Measurements from ENCODE around the gene SCUBE1. TPM values are rescaled to one million over a fixed set of nuclear protein-coding genes. Genes with fewer than 3 reads are reported as not detected.

Gene SCUBE1
- total RNA-seq, 1 donor from 2014 or later, result 0.91 TPM

GRCh38 chr22:43338766-43339345 lies 4.3 kb downstream of the SCUBE1 start:
- Mint-ChIP-seq H3K27ac (ENCODE audit: unreplicated experiment) (no peak overlapping the region), H3K4me1 (ENCODE audit: unreplicated experiment) (no peaks in the 10 kb centered on the region), H3K4me3 (ENCODE audit: unreplicated experiment) (no peak overlapping the region), H3K9me3 (ENCODE audit: unreplicated experiment) (no peaks in the 10 kb centered on the region), H3K36me3 (ENCODE audit: unreplicated experiment) (no peaks in the 10 kb centered on the region), H3K27me3 (ENCODE audit: unreplicated experiment) (peaks cover 34% of the 10 kb centered on the region)
- TF ChIP-seq, protein P1, sequence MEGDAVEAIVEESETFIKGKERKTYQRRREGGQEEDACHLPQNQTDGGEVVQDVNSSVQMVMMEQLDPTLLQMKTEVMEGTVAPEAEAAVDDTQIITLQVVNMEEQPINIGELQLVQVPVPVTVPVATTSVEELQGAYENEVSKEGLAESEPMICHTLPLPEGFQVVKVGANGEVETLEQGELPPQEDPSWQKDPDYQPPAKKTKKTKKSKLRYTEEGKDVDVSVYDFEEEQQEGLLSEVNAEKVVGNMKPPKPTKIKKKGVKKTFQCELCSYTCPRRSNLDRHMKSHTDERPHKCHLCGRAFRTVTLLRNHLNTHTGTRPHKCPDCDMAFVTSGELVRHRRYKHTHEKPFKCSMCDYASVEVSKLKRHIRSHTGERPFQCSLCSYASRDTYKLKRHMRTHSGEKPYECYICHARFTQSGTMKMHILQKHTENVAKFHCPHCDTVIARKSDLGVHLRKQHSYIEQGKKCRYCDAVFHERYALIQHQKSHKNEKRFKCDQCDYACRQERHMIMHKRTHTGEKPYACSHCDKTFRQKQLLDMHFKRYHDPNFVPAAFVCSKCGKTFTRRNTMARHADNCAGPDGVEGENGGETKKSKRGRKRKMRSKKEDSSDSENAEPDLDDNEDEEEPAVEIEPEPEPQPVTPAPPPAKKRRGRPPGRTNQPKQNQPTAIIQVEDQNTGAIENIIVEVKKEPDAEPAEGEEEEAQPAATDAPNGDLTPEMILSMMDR (IDR thresholded peaks at IDR 0.05), result no peak
- DNase-seq (ENCODE audit: extremely low spot score, unreplicated experiment), result no peak

DNA sequence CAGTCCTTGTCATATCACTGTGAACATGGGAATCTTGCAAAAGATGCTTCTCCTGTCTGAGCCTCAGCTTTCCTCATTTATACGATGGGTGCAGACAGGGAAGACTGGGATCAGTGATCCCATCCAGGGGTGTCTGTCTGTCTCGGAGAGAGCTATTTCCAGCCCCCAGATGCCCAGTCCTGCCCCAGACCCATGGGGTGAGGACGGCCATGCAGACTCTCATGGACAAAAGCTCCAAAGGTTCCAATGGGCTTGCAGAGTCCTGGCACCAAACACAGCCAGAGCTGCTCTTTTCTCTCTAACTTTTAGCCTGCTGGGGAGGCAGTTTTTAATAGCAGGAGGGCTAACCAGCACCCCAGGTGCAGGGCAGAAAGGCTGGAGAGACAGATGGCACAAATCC lies 5.2 kb downstream of the SCUBE1 start:
- H3K36me3 Mint-ChIP-seq (ENCODE audit: unreplicated experiment), result no peaks in the 10 kb centered on the region
- no peaks in the 10 kb centered on the region for H3K4me1 Mint-ChIP-seq (ENCODE audit: unreplicated experiment)

GRCh38 chr22:43337385-43337784 lies 5.8 kb downstream of the SCUBE1 start:
- Mint-ChIP-seq H3K4me3 (ENCODE audit: unreplicated experiment) (no peak overlapping the region), H3K9me3 (ENCODE audit: unreplicated experiment) (no peaks in the 10 kb centered on the region), H3K27ac (ENCODE audit: unreplicated experiment) (no peak overlapping the region), H3K36me3 (ENCODE audit: unreplicated experiment) (no peaks in the 10 kb centered on the region), H3K4me1 (ENCODE audit: unreplicated experiment) (no peaks in the 10 kb centered on the region), H3K27me3 (ENCODE audit: unreplicated experiment) (peaks cover 42% of the 10 kb centered on the region)
- DNase-seq (ENCODE audit: extremely low spot score, unreplicated experiment), result no peak
- TF ChIP-seq, protein P1 (IDR thresholded peaks at IDR 0.05), result no peak

More for the DNA sequence above, 5.2 kb downstream of the SCUBE1 start:
- H3K9me3 Mint-ChIP-seq (ENCODE audit: unreplicated experiment), result no peaks in the 10 kb centered on the region
- TF ChIP-seq, protein P1 (IDR thresholded peaks at IDR 0.05), result no peak
- peaks cover 39% of the 10 kb centered on the region for H3K27me3 Mint-ChIP-seq (ENCODE audit: unreplicated experiment)
- H3K27ac Mint-ChIP-seq (ENCODE audit: unreplicated experiment), result no peak overlapping the region
- DNase-seq (ENCODE audit: extremely low spot score, unreplicated experiment), result no peak
- H3K4me3 Mint-ChIP-seq (ENCODE audit: unreplicated experiment), result no peak overlapping the region

GRCh38 chr22:43334378-43334777 lies 8.8 kb downstream of the SCUBE1 start:
- no peak for DNase-seq (ENCODE audit: extremely low spot score, unreplicated experiment)
- Mint-ChIP-seq H3K27ac (ENCODE audit: unreplicated experiment) (no peak overlapping the region), H3K4me3 (ENCODE audit: unreplicated experiment) (no peak overlapping the region), H3K9me3 (ENCODE audit: unreplicated experiment) (no peaks in the 10 kb centered on the region), H3K36me3 (ENCODE audit: unreplicated experiment) (no peaks in the 10 kb centered on the region), H3K27me3 (ENCODE audit: unreplicated experiment) (peaks cover 29% of the 10 kb centered on the region), H3K4me1 (ENCODE audit: unreplicated experiment) (no peaks in the 10 kb centered on the region)
- TF ChIP-seq, protein P1 (IDR thresholded peaks at IDR 0.05), result no peak

- no peak for DNase-seq (ENCODE audit: extremely low spot score, unreplicated experiment)
- TF ChIP-seq, protein P1 (IDR thresholded peaks at IDR 0.05), result no peak
- Mint-ChIP-seq H3K4me1 (ENCODE audit: unreplicated experiment) (no peaks in the 10 kb centered on the region), H3K36me3 (ENCODE audit: unreplicated experiment) (no peaks in the 10 kb centered on the region), H3K27ac (ENCODE audit: unreplicated experiment) (no peak overlapping the region), H3K4me3 (ENCODE audit: unreplicated experiment) (no peak overlapping the region), H3K27me3 (ENCODE audit: unreplicated experiment) (peaks cover 29% of the 10 kb centered on the region), H3K9me3 (ENCODE audit: unreplicated experiment) (no peaks in the 10 kb centered on the region)
Observed at GRCh38 chr22:43333978-43334377, 9.2 kb downstream of the SCUBE1 start.
